Right renal pelvis (tissue), 4 donors: ENCODE data around the gene C6orf136. TPM values are rescaled to one million over a fixed set of nuclear protein-coding genes. Genes with fewer than 3 reads are reported as not detected.
"Not testable (repeated sequence)": the region's sequence is repeated elsewhere in the genome, so short reads cannot be mapped to it uniquely, and the experiment has no call there.

Experiments
- DNase-seq, 4 donors: peaks; one replicate each; pipeline ENCODE4 v3.0.0-alpha.2; 2013; ENCODE audit warnings: low read depth in 4 of 4, low spot score in 3 of 4, missing footprints in 1 of 4
- polyA plus RNA-seq, 4 donors: library from polyadenylated mRNA; unstranded; fragments of 120-200 nt; gene quantifications; one replicate each; pipeline ENCODE4 v1.2.1, GENCODE V29; 2013; ENCODE audit not compliant: insufficient read length in 4 of 4

The C6orf136 gene
- polyA plus RNA-seq, 4 donors = 18.0 to 27.5 (median 23.4) TPM

DNA sequence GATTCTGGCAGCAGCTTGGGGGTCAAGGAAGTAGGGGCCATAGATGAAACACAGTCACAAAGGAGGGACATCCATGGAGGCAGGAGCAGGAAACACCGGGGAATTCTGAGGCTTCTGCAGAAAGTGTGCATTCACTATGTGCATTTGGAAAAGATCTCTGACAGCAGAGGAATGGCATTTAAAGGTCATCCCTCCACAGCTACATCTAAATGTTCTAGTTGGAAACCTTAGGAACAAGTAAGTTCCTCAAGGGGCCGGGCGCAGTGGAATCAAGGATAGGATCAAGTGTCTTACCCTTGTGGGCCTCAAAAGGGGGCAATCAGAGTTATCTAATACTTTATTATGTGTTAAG, 8.8 kb downstream of the C6orf136 start:
- no peak for DNase-seq

DNA sequence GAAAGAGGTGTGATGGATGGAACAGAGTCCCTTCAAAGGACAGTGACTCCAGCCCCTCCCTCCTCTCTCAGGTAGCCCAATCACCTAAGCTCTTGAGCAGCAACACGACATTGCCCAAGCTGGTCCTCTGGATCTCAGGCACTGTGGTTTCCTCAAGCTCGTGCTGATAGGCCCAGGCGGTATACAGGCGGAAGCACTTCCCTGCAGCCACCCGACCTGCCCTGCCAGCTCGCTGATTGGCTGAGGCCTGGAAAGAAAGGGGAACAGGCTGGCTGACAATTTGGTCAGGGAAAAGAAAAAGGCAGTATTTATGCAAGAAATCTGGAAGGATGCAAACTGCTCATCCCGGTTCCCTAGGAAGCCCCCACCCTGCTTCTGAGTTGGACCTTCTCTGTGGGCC, 9.6 kb downstream of the C6orf136 start:
- no peak for DNase-seq

- DNase-seq = no peak
Observed at GRCh38 chr6:30657454-30657853, 10.5 kb downstream of the C6orf136 start.

- not testable (repeated sequence) for DNase-seq
Observed at GRCh38 chr6:30657922-30658321, 11.0 kb downstream of the C6orf136 start.

GRCh38 chr6:30664994-30665767, 18.2 kb downstream of the C6orf136 start:
- no peak for DNase-seq

DNA sequence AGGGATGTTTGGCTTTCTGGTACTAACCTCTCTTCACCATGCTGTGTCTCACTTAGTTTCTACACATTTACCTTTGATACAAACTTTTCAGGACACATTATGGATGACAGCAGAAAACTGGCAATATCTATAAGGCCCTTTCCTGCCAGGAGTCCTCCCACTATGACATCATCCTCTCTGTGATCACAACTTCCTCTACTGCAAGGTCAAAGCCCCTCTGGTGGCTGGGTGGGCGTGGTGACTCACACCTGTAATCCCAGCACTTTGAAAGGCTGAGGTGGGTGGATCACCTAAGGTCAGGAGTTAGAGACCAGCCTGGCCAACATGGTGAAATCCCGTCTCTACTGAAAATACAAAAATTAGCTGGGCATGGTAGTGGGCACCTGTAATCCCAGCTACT, 19.4 kb downstream of the C6orf136 start:
- DNase-seq = not testable (repeated sequence)

GRCh38 chr6:30670760-30671527, 24.0 kb downstream of the C6orf136 start:
- no peak for DNase-seq

DNA sequence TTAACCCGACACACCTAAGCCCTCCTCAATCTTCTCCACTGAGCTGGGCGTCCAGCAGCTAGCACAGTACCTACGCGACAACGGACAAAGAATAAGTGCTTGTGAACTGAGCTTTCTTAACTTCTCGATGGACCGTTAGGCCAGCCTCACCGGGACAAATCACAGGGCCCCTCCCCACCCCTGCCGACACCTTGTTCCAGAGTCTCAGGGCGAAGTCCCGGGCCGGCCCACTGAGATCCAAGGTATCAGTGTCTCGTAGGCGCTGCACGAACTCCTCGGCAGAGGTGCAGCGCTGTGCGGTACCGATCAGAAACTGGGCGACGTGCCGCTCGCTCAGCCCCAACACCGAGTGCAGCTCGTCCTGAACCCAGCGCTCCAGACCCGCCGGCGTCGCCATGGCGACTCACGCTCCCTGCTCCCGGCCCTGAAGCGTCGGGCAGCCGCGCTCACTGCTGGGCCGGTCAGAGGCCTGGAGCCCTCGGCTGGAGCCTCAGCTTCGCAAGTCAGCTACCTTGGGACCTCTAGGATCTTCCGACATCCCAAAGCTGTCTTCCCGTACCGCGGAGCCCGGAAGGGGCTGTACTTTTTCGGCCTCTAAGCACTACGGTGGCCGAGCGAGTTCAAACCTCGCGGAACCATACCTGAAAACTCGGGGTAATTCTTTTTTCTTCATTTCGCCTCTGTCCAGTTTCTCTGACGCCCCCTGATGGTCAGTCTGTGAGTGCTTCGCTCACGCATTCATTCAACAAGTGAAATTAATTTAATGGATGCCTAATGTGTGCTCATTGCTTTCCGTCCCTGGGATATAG, 25.7 kb downstream of the C6orf136 start, which contains the start of gene DHX16:
Gene DHX16 (minus strand): TSS at position 562 of the 809 bp plus-strand sequence. CDS start 165 bp downstream, at position 397.
- DNase-seq = peak; percentile 96 to 98 (median 98)

DNA sequence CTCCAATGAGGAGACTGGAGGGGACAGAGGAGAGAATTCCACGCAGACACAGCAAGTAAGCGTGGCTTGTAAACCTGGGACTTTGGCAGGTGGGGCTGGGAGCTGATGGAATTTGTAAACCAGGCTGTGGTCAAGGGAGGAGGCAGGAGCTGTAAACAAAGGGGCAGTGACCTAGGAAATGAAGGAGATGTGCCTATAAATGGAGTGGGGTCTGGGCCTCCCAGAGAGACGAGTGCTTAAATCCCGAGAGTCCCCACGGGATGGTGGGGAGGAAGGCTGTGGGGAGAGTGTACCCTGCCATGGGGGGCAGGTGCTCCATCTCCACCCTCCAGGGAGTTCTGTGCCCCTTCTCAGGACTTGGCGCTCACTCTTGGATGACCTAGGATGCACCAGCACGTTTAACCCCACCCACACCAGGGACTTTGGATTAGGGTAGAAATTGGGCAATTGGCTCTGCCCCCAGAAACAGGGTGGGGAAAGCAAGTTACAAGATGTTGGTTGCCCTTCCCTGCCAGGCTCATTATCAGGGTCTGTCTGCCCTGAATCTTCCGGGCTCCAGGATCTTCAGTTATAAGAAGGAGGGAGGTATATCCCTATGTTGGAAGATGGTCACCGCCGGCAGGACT, 29.8 kb downstream of the C6orf136 start:
- DNase-seq = no peak

GRCh38 chr6:30678964-30679726, 32.2 kb downstream of the C6orf136 start:
- peak in 1 of 4 donors; percentile 60 for DNase-seq

DNA sequence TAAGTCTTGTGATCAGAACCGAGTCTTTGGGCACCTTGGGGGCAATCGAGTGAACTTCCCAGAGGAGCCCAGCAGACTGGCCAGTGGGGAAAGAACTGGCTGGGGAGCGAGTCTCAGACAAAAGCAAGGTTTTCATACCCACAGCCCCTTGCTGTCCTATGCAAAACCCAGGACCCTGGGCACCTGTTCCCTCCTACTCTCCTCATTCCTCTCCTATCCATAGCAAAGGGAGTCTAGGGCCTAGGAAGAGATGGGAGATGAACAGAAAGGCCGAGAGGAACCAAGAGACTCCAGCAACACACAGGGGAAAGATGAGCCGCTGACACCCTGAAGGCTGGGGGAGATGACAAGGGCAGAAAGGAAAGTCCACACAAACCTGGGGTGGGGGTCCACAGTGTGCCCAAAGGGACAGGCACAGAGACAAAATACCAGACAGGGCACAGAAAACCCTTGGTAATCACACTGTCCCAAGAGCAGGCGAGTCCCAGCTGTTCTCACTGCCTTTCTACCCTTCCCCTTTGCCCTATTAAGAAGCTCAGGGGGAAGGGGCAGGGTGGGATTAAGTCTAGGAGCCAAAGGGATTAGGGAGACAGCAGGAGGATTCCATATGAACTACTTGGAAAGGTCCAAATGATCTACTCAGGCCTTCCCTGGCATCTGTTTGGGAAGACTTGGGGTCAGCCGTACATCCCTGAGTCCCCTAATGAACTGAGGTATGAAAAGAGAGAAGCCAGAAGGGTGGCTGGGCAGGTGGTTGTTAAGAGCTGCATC, 33.0 kb downstream of the C6orf136 start:
- DNase-seq = no peak

DNA sequence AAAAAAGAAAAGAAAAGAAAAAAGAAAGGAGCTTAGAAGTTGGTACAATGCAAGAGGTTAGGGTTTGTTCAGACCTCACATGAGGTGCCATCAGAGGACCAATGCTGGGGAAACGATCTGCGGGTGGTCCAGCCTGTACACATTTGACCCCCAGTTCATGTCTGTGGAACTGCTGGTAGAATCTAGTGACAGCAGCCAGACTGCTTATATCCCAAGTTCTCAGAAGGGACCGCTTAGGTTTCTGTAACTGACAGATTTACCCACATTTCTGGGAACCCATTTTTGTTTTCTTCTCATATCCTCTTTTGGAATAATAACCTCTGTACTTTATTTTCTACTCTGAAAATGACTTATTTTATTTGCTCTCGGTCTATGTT, 34.8 kb downstream of the C6orf136 start:
- DNase-seq = no peak

- DNase-seq = no peak
Observed at GRCh38 chr6:30682143-30683117, 35.5 kb downstream of the C6orf136 start.

DNA sequence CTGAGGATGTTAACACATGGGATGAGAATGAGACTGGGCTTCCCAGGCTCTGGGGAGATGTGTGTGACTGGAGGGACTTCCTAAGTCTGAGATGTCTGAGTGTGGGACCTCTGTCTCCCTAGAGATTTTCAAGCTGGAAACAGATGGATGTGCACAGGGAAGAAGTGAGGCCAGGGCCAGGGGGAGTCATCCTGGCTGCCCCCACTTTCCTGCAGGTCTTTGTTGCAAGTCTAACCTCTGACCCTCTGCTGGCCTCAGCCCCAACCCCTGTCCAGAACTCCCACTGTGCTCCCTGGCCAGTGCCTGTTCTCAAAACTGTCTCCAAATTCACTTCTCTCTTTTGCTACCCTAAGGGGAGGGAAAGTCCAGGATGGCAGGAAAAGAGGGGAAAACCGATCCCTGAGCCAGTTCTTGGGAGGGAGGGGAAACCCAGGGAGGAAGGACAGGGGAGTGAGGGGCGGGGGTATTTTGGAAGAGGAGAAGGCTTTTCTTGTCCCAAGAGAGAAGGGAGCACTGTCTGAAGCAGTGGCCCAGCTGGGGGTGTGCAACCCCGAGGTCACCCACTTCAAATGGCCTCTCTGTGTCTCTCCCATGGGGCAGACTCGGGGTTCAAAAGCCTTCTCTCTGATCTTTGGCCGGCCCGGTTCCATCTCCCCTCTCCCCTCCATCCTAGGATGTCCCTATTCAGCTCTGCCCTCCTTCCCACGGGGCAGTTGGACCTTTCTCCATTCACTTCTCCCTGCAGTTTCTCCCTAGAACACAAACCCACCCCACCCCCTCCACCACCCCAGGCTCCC, 36.4 kb downstream of the C6orf136 start:
- no peak for DNase-seq

- DNase-seq = no peak
Observed at GRCh38 chr6:30683980-30684338, 37.0 kb downstream of the C6orf136 start.

DNA sequence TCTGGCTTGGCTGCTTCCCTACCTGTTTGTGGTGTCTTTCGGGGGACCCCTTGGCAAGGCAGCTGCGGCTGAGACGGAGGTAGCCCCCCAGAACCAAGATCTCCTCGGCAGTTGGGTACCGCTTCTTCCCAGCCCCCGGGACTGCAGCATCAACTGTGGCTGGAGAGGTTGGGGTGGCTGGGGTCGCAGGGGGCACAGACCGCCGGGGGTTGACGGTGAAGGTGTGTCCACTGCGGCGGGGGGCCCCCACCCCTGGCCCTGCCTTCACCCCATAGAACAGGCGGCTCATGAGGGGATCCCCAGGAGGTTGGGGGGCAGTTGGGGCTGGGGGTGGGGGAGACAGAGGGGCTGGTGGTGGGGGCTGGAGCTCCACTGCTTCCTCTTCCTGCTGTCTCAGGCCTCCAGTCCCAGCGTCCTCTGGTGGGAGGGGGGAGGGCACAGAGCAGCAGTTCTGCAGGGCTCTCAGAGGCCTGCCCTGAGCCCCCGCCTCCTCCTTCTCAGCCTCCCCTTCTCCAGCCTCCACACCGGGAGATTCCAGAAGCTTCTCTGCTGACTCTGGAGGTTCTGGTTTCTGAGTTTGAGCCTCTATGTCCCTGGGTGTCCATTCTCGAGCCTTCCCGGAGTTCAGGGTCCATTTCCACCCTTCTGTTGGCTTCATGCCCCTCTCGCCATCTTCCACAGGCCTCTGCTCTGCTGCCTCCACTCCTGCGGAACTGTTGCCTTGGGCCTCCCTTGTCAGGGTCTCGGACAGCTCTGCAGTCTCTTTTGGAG, 37.6 kb downstream of the C6orf136 start:
- no peak for DNase-seq
